H1 (cell line): ENCODE results near the gene POLR2I. TPM values are rescaled to one million over a fixed set of nuclear protein-coding genes. Genes with fewer than 3 reads are reported as not detected.

ENCODE experiments used
- CTCF ChIA-PET: fragments of 300-600 bp; sonication (Branson Sonifier 250); formaldehyde crosslinking; loops from one replicate; lab custom pipeline; 2021; ENCODE audit not compliant: partially characterized antibody; lab: Charles Lee
- POLR2A ChIA-PET: fragments of 300-600 bp; sonication (Branson Sonifier 250); formaldehyde crosslinking; loops from one replicate; lab custom pipeline; 2021; ENCODE audit warnings: inconsistent platforms; ENCODE audit not compliant: partially characterized antibody; lab: Charles Lee
- DNase-seq, 2 experiments: peaks; one replicate each; pipeline versions ENCODE4 v3.0.0 to v3.0.0-alpha.2; 2010 to 2022; ENCODE audit warnings: low spot score in 2 of 2, low read depth in 1 of 2, mixed read lengths in 1 of 2
- FAIRE-seq: peaks from 2 replicates; lab custom pipeline; 2011; peaks lifted over from hg19 to GRCh38; lab: Jason Lieb, UNC
- H2AFZ ChIP-seq: 2 replicates; pipeline ENCODE4 v1.8.1; 2012; ENCODE audit warnings: low read length, inconsistent platforms
- H2AK5ac ChIP-seq: 2 replicates; pipeline ENCODE4 v1.6.1; 2013; ENCODE audit warnings: low read depth, low read length
- H2BK120ac ChIP-seq: replicated peaks from 2 replicates; pipeline ENCODE3; 2013; ENCODE audit warnings: low read depth, low read length, inconsistent platforms
- H2BK12ac ChIP-seq: 2 replicates; pipeline ENCODE4 v1.6.1; 2013; ENCODE audit warnings: low read depth, low read length
- H2BK15ac ChIP-seq: 2 replicates; pipeline ENCODE4 v1.6.1; 2013; ENCODE audit warnings: low read length
- H2BK20ac ChIP-seq: 2 replicates; pipeline ENCODE4 v1.6.1; 2013; ENCODE audit warnings: low read length
- H2BK5ac ChIP-seq: 2 replicates; pipeline ENCODE4 v1.6.1; 2013; ENCODE audit warnings: low read depth, low read length
- H3K14ac ChIP-seq: 2 replicates; pipeline ENCODE4 v1.6.1; 2013; ENCODE audit warnings: inconsistent platforms; ENCODE audit not compliant: insufficient read length
- H3K18ac ChIP-seq: 2 replicates; pipeline ENCODE4 v1.6.1; 2013; ENCODE audit warnings: low read length; ENCODE audit errors: extremely low read depth
- H3K23ac ChIP-seq: 2 replicates; pipeline ENCODE4 v1.6.1; 2013; ENCODE audit warnings: inconsistent platforms; ENCODE audit not compliant: insufficient read length
- H3K23me2 ChIP-seq: 2 replicates; pipeline ENCODE4 v1.6.1; 2013; ENCODE audit warnings: low read depth, low read length
- H3K27ac ChIP-seq: 2 replicates; pipeline ENCODE4 v1.6.1; 2011; ENCODE audit warnings: low read depth, low read length, inconsistent platforms
- H3K27me3 ChIP-seq, 4 experiments: replicated peaks in 1 of 4; 1 replicate in 1 of 4; 2 replicates in 3 of 4; pipeline versions ENCODE4 v1.6.1 to v1.8.1; 2011 to 2013; ENCODE audit warnings: low read length in 3 of 4, mild to moderate bottlenecking in 3 of 4, inconsistent platforms in 2 of 4, mixed read lengths in 2 of 4, moderate library complexity in 1 of 4; ENCODE audit not compliant: control insufficient read depth in 3 of 4, insufficient read depth in 3 of 4; ENCODE audit errors: extremely low read depth in 1 of 4
- H3K36me3 ChIP-seq, 4 experiments: 2 replicates each; pipeline versions ENCODE4 v1.6.1 to v1.8.1; 2011 to 2013; ENCODE audit warnings: mild to moderate bottlenecking in 4 of 4, low read length in 3 of 4, moderate library complexity in 2 of 4, control low read depth in 1 of 4, inconsistent platforms in 1 of 4; ENCODE audit not compliant: insufficient read depth in 4 of 4, control insufficient read depth in 2 of 4
- H3K4ac ChIP-seq: replicated peaks from 2 replicates; pipeline ENCODE3; 2013; ENCODE audit warnings: low read length, low read depth, mixed read lengths, inconsistent platforms; ENCODE audit not compliant: insufficient read length
- H3K4me1 ChIP-seq, 4 experiments: replicated peaks in 1 of 4; 1 replicate in 1 of 4; 2 replicates in 3 of 4; pipeline versions ENCODE4 v1.6.1 to v1.8.1; 2011 to 2013; ENCODE audit warnings: low read length in 3 of 4, inconsistent platforms in 2 of 4, mixed read lengths in 1 of 4; ENCODE audit not compliant: insufficient read depth in 4 of 4, control insufficient read depth in 3 of 4
- H3K4me2 ChIP-seq, 2 experiments: 2 replicates each; pipeline versions ENCODE4 v1.6.1 to v1.8.1; 2011 to 2013; ENCODE audit warnings: low read depth in 2 of 2, low read length in 2 of 2, control low read depth in 1 of 2, inconsistent platforms in 1 of 2, mild to moderate bottlenecking in 1 of 2; ENCODE audit not compliant: insufficient read depth in 1 of 2
- H3K4me3 ChIP-seq, 4 experiments: fragments of 200-600, 300-600 bp in 1 of 4; sonication (generic), shearing (Covaris generic), sonication (Bioruptor Twin) in 1 of 4; 2 replicates each; pipeline versions ENCODE4 v1.5.1 to v1.8.1; 2011 to 2016; ENCODE audit warnings: low read length in 4 of 4, low read depth in 3 of 4, control low read depth in 2 of 4, inconsistent platforms in 2 of 4, mild to moderate bottlenecking in 2 of 4, mixed read lengths in 1 of 4, moderate library complexity in 1 of 4; ENCODE audit not compliant: insufficient read depth in 2 of 4; ENCODE audit errors: extremely low read depth in 1 of 4
- H3K56ac ChIP-seq: replicated peaks from 2 replicates; pipeline ENCODE3; 2013; ENCODE audit warnings: low read depth, mild to moderate bottlenecking, mixed read lengths, low read length, inconsistent platforms; ENCODE audit not compliant: insufficient read length
- H3K79me1 ChIP-seq: 2 replicates; pipeline ENCODE4 v1.6.1; 2013; ENCODE audit warnings: low read depth, low read length, control low read depth
- H3K79me2 ChIP-seq, 2 experiments: 2 replicates each; pipeline versions ENCODE4 v1.6.1 to v1.8.1; 2012 to 2013; ENCODE audit warnings: low read length in 2 of 2, mild to moderate bottlenecking in 2 of 2, inconsistent platforms in 1 of 2; ENCODE audit not compliant: insufficient read depth in 2 of 2, control insufficient read depth in 1 of 2
- H3K9ac ChIP-seq, 4 experiments: replicated peaks in 1 of 4; 1 replicate in 1 of 4; 2 replicates in 3 of 4; pipeline versions ENCODE4 v1.6.1 to v1.8.1; 2011 to 2013; ENCODE audit warnings: low read depth in 3 of 4, low read length in 3 of 4, control low read depth in 2 of 4, mild to moderate bottlenecking in 2 of 4, moderate library complexity in 2 of 4, inconsistent platforms in 1 of 4; ENCODE audit errors: extremely low read depth in 1 of 4
- H3K9me3 ChIP-seq, 2 experiments: 2 replicates each; pipeline versions ENCODE4 v1.6.1 to v1.8.1; 2012 to 2013; ENCODE audit warnings: mild to moderate bottlenecking in 2 of 2, moderate library complexity in 2 of 2, control low read depth in 1 of 2, inconsistent platforms in 1 of 2, low read depth in 1 of 2, low read length in 1 of 2, mixed read lengths in 1 of 2; ENCODE audit not compliant: insufficient read depth in 2 of 2
- H4K20me1 ChIP-seq, 2 experiments: replicated peaks in 1 of 2; 2 replicates each; pipeline versions ENCODE3 to v1.8.1; 2011 to 2013; ENCODE audit warnings: inconsistent platforms in 2 of 2, low read length in 2 of 2, mild to moderate bottlenecking in 1 of 2; ENCODE audit not compliant: insufficient read depth in 2 of 2, control insufficient read depth in 1 of 2
- H4K5ac ChIP-seq: 2 replicates; pipeline ENCODE4 v1.6.1; 2013; ENCODE audit warnings: low read length, low read depth, mixed read lengths, inconsistent platforms; ENCODE audit not compliant: insufficient read length
- H4K8ac ChIP-seq: 2 replicates; pipeline ENCODE4 v1.8.0; 2013; ENCODE audit warnings: mild to moderate bottlenecking, moderate library complexity, low read length, inconsistent platforms; ENCODE audit not compliant: insufficient read depth; ENCODE audit errors: extremely low read depth
- H4K91ac ChIP-seq: replicated peaks from 2 replicates; pipeline ENCODE3; 2013; ENCODE audit warnings: low read length, mixed read lengths, inconsistent platforms; ENCODE audit not compliant: insufficient read length
- SIRT6 ChIP-seq: IDR thresholded peaks from one replicate; pipeline ENCODE4 v1.7.1; 2012; ENCODE audit warnings: low read length, inconsistent platforms
- WGBS, 2 experiments: shearing (Covaris generic) in 1 of 2; methylation state at CpG; one replicate each; pipeline versions ENCODE4 v1.1.6 to v1.1.7; 2013 to 2015; ENCODE audit warnings: low lambda C conversion rate in 2 of 2, mixed read lengths in 2 of 2, inconsistent platforms in 1 of 2, low coverage in 1 of 2, missing lambda C conversion rate in 1 of 2; ENCODE audit not compliant: insufficient replicate concordance in 2 of 2, insufficient coverage in 1 of 2, insufficient read length in 1 of 2; ENCODE audit errors: extremely low coverage in 1 of 2, missing lambda C conversion rate in 1 of 2; 5-methylcytosine and 5-hydroxymethylcytosine counted together
- polyA plus RNA-seq, 7 experiments: library from polyadenylated mRNA; depleted of rRNA in 3 of 7; stranded (reverse) in 5 of 7; unstranded in 2 of 7; fragments of >200 nt in 5 of 7; fragments of 200-250 nt in 2 of 7; gene quantifications; 1 replicate in 5 of 7; 2 replicates in 1 of 7; 4 replicates in 1 of 7; pipeline versions ENCODE4 v1.2.1 to v1.2.3, GENCODE V29; 2011 to 2013; ENCODE audit warnings: missing spikeins in 2 of 7, mixed read lengths in 2 of 7
- total RNA-seq: library from RNA; stranded (reverse); fragmentation: NEBNext Ultra II Directional; extraction: Animal tissue kit (Norgen Biotek cat#: 25700); gene quantifications from 2 replicates; pipeline ENCODE4 v1.2.1, GENCODE V29; 2021

POLR2I gene
- total and polyA plus RNA-seq, 2 of the 8 experiments (the other 6 are each of a cell fraction or from before 2014, with no cell fraction given): 143 to 150 TPM

GRCh38 chr19:36142496-36142895 lies 27.8 kb upstream of the POLR2I start:
- H3K27ac ChIP-seq: no peak overlapping the region
- no peak overlapping the region for H3K9ac ChIP-seq
- no peak overlapping the region for H2BK15ac ChIP-seq
- no peak overlapping the region for H4K8ac ChIP-seq
- peaks cover 0 to 12% of the 10 kb centered on the region in 2 experiments; a peak in 1 of 4 replicates for H3K79me2 ChIP-seq
- no peak overlapping the region; a peak in 1 of 4 replicates for H3K4me2 ChIP-seq
- no peak overlapping the region for H3K18ac ChIP-seq
- H3K4me1 ChIP-seq: peaks cover 0 to 3% (median 3%) of the 10 kb centered on the region in 4 experiments; a peak in 3 of 7 replicates
- no peak overlapping the region for H4K5ac ChIP-seq
- H3K27me3 ChIP-seq: no peaks in the 10 kb centered on the region
- FAIRE-seq: no peak
- H3K4ac ChIP-seq: no peak overlapping the region
- no peak overlapping the region for H3K14ac ChIP-seq
- peaks cover 13% of the 10 kb centered on the region; the same call in 1 of the 2 replicates for H3K23me2 ChIP-seq
- ChIA-PET POLR2A (interaction anchor here (1.2 to 2.3 kb wide), 2 partner anchors 9 to 10 kb away, joined by 3 to 7 read pairs; partner anchors contain the start of gene COX7A1), CTCF (interaction anchor here (1.3 to 1.5 kb wide), 2 partner anchors 13 to 15 kb away, joined by 3 to 5 read pairs; no protein-coding TSS in a partner anchor)
- WGBS, 2 experiments: 93% methylated on average over 9 of the region's 9 CpGs; no CpG with 5 or more reads in 1 of the 2 experiments
- no peak overlapping the region for H4K91ac ChIP-seq
- H3K23ac ChIP-seq: no peak overlapping the region
- no peaks in the 10 kb centered on the region for H3K9me3 ChIP-seq
- H2AFZ ChIP-seq: no peak overlapping the region
- no peak overlapping the region for H2BK5ac ChIP-seq
- H3K36me3 ChIP-seq: peaks cover 17 to 41% (median 38%) of the 10 kb centered on the region in 4 experiments
- no peak overlapping the region for H2BK20ac ChIP-seq
- H3K79me1 ChIP-seq: peaks cover 3% of the 10 kb centered on the region
- H2BK120ac ChIP-seq: no peak overlapping the region
- no peak overlapping the region for H3K4me3 ChIP-seq
- no peak overlapping the region for H2BK12ac ChIP-seq
- no peak overlapping the region for H2AK5ac ChIP-seq
- H3K56ac ChIP-seq: no peak overlapping the region
- peaks cover 0 to 8% of the 10 kb centered on the region in 2 experiments for H4K20me1 ChIP-seq
- no peak for DNase-seq
- TF ChIP-seq SIRT6: no peak
